Measurements from ENCODE around the gene SBF1. TPM values are rescaled to one million over a fixed set of nuclear protein-coding genes. Genes with fewer than 3 reads are reported as not detected.

Gene SBF1
- total RNA-seq, 1 experiment from 2014 or later: 48.5 TPM

- peaks cover 26% of the 10 kb centered on the region for H3K79me2 ChIP-seq (ENCODE audit: low read length)
- H3K36me3 ChIP-seq (ENCODE audit: low read depth, low read length): no peaks in the 10 kb centered on the region
- intact Hi-C loops (cut with micrococcal nuclease): no loop called here
- H3K27me3 ChIP-seq (ENCODE audit: low read length): no peaks in the 10 kb centered on the region
- no peak for TF ChIP-seq CTCF (conservative IDR thresholded peaks at IDR 0.05; ENCODE audit: low read depth, low read length)
- no peak for TF ChIP-seq EZH2phosphoT487 (IDR thresholded peaks at IDR 0.05; ENCODE audit: borderline replicate concordance, low read length)
- DNase-seq (no peak), ATAC-seq (no peak)
- BruUV-seq (replicated peaks): no TSS peak
- no peaks in the 10 kb centered on the region for H4K20me1 ChIP-seq (ENCODE audit: low read length)
- H3K9me2 ChIP-seq (replicated peaks; ENCODE audit: low read length): no peaks in the 10 kb centered on the region
- ChIA-PET POLR2A (ENCODE audit: unreplicated experiment) (no interaction called here), CTCF (no interaction called here)
- H3K4me2 ChIP-seq (ENCODE audit: low read length): no peak overlapping the region
- H3K4me3 ChIP-seq (ENCODE audit: low read length): no peak overlapping the region
- no peak overlapping the region for H3K9ac ChIP-seq (ENCODE audit: low read length)
- no peak overlapping the region for H3K27ac ChIP-seq (ENCODE audit: low read length)
- peaks cover 7% of the 10 kb centered on the region for H3K4me1 ChIP-seq (ENCODE audit: insufficient read depth, low read length)
- H2AFZ ChIP-seq (ENCODE audit: low read length): no peak overlapping the region
- H3K9me3 ChIP-seq (ENCODE audit: low read length): no peaks in the 10 kb centered on the region
- no peaks in the 10 kb centered on the region for H3F3A ChIP-seq (ENCODE audit: low read length, unreplicated experiment)
Measured at GRCh38 chr22:50504369-50505211, 29.8 kb upstream of the SBF1 start.

- Histone ChIP-seq H3F3A (ENCODE audit: low read length, unreplicated experiment) (no peaks in the 10 kb centered on the region), H3K9me2 (replicated peaks; ENCODE audit: low read length) (no peaks in the 10 kb centered on the region), H4K20me1 (ENCODE audit: low read length) (no peaks in the 10 kb centered on the region), H3K79me2 (ENCODE audit: low read length) (peaks cover 16% of the 10 kb centered on the region), H3K4me2 (ENCODE audit: low read length) (no peak overlapping the region), H3K9me3 (ENCODE audit: low read length) (no peaks in the 10 kb centered on the region), H3K4me1 (ENCODE audit: insufficient read depth, low read length) (no peaks in the 10 kb centered on the region; the same call in 1 of the 2 replicates), H3K9ac (ENCODE audit: low read length) (no peak overlapping the region), H3K27me3 (ENCODE audit: low read length) (no peaks in the 10 kb centered on the region), H3K4me3 (ENCODE audit: low read length) (no peak overlapping the region), H2AFZ (ENCODE audit: low read length) (no peak overlapping the region), H3K36me3 (ENCODE audit: low read depth, low read length) (no peaks in the 10 kb centered on the region), H3K27ac (ENCODE audit: low read length) (no peak overlapping the region)
- CTCF ChIA-PET: no interaction called here
- BruUV-seq (replicated peaks): no TSS peak
- DNase-seq (no peak), ATAC-seq (no peak)
- no peak for TF ChIP-seq CTCF (conservative IDR thresholded peaks at IDR 0.05; ENCODE audit: low read depth, low read length)
- TF ChIP-seq EZH2 (IDR thresholded peaks at IDR 0.05; ENCODE audit: low read length, unreplicated experiment): no peak
- TF ChIP-seq EZH2phosphoT487 (IDR thresholded peaks at IDR 0.05; ENCODE audit: borderline replicate concordance, low read length): no peak
- intact Hi-C loops (cut with micrococcal nuclease): no loop called here
- POLR2A ChIA-PET (ENCODE audit: unreplicated experiment): no interaction called here
Measured at GRCh38 chr22:50503475-50504145, 28.8 kb upstream of the SBF1 start.

All from PC-3 (cell line).